ENCODE results near the gene LPCAT4. TPM values are rescaled to one million over a fixed set of nuclear protein-coding genes. Genes with fewer than 3 reads are reported as not detected.
A peak's percentile ranks its signal among the peaks of the same experiment; 100 is the strongest.

The LPCAT4 gene
- total RNA-seq, 4 donors from 2014 or later: 11.8 to 40.2 (median 32.6) TPM

- TF ChIP-seq CTCF (IDR thresholded peaks at IDR 0.05) (no peak), POLR2A (IDR thresholded peaks at IDR 0.05) (peak in 3 of 4 donors; percentile 74 to 93 (median 86))
- WGBS, 2 donors: 1 to 3% methylated on average over 17 to 29 of the region's 78 CpGs
- peaks cover 7 to 75% (median 15%) of the 10 kb centered on the region in 3 donors for H3K4me1 ChIP-seq
- intact Hi-C loops (cut with DNase I): no loop called here
- peaks cover 0 to 22% (median 0%) of the 10 kb centered on the region in 3 donors for H3K36me3 ChIP-seq
- H3K9me3 ChIP-seq: no peaks in the 10 kb centered on the region
- DNase-seq: peak; percentile 79
- peak within 1 kb of the TSS; percentile 68 to 92 (median 86) for H3K4me3 ChIP-seq
- no peaks in the 10 kb centered on the region for H3K27me3 ChIP-seq
- H3K27ac ChIP-seq: peak within 1 kb of the TSS; percentile 87 to 95 (median 92)
These were observed 29.3 kb downstream of the LPCAT4 start, which contains the start of gene SLC12A6 for GRCh38 chr15:34337557-34338306. Gene SLC12A6, minus strand, starts transcription at chr15:34337781. Its CDS starts 1,101 bp downstream, at chr15:34336680.

GRCh38 chr15:34336991-34337556, 29.9 kb downstream of the LPCAT4 start:
- Histone ChIP-seq H3K36me3 (peaks cover 0 to 22% (median 0%) of the 10 kb centered on the region in 3 donors), H3K27ac (peak overlapping the region; percentile 87 to 95 (median 92)), H3K27me3 (no peaks in the 10 kb centered on the region), H3K4me3 (peak overlapping the region; percentile 68 to 92 (median 86)), H3K9me3 (no peaks in the 10 kb centered on the region), H3K4me1 (peaks cover 7 to 71% (median 14%) of the 10 kb centered on the region in 3 donors)
- 2 to 6% methylated on average over 15 to 24 of the region's 26 CpGs for WGBS, 2 donors
- no peak for DNase-seq
- intact Hi-C loops (cut with DNase I): no loop called here
- TF ChIP-seq POLR2A (IDR thresholded peaks at IDR 0.05) (no peak), CTCF (IDR thresholded peaks at IDR 0.05) (no peak)

- Histone ChIP-seq H3K4me3 (peak overlapping the region; percentile 68 to 92 (median 86)), H3K36me3 (peaks cover 0 to 16% (median 0%) of the 10 kb centered on the region in 3 donors), H3K27ac (peak overlapping the region; percentile 87 to 95 (median 92)), H3K9me3 (no peaks in the 10 kb centered on the region), H3K4me1 (peaks cover 3 to 64% (median 10%) of the 10 kb centered on the region in 3 donors), H3K27me3 (no peaks in the 10 kb centered on the region)
- 72 to 84% methylated on average over 10 to 16 of the region's 16 CpGs for WGBS, 2 donors
- TF ChIP-seq POLR2A (IDR thresholded peaks at IDR 0.05) (no peak), CTCF (IDR thresholded peaks at IDR 0.05) (no peak)
- intact Hi-C loops (cut with DNase I): no loop called here
- DNase-seq: no peak
These were observed 30.6 kb downstream of the LPCAT4 start for GRCh38 chr15:34336231-34336990.

GRCh38 chr15:34335176-34336032, 31.6 kb downstream of the LPCAT4 start:
- no peaks in the 10 kb centered on the region for H3K9me3 ChIP-seq
- TF ChIP-seq CTCF (IDR thresholded peaks at IDR 0.05): no peak
- peak overlapping the region; percentile 48 to 95 (median 89) for H3K27ac ChIP-seq
- no peak for DNase-seq
- H3K4me1 ChIP-seq: peaks cover 3 to 54% (median 10%) of the 10 kb centered on the region in 3 donors
- H3K4me3 ChIP-seq: peak overlapping the region in 3 of 4 donors; percentile 68 to 92 (median 81)
- peaks cover 0 to 6% (median 0%) of the 10 kb centered on the region in 3 donors for H3K36me3 ChIP-seq
- intact Hi-C loops (cut with DNase I): no loop called here
- H3K27me3 ChIP-seq: no peaks in the 10 kb centered on the region
- WGBS, 2 donors: 61 to 67% methylated on average over 3 of the region's 3 CpGs
